ENCODE results near the gene PGM2.
"Not testable (repeated sequence)": the region's sequence is repeated elsewhere in the genome, so short reads cannot be mapped to it uniquely, and the experiment has no call there.

The PGM2 gene

DNA sequence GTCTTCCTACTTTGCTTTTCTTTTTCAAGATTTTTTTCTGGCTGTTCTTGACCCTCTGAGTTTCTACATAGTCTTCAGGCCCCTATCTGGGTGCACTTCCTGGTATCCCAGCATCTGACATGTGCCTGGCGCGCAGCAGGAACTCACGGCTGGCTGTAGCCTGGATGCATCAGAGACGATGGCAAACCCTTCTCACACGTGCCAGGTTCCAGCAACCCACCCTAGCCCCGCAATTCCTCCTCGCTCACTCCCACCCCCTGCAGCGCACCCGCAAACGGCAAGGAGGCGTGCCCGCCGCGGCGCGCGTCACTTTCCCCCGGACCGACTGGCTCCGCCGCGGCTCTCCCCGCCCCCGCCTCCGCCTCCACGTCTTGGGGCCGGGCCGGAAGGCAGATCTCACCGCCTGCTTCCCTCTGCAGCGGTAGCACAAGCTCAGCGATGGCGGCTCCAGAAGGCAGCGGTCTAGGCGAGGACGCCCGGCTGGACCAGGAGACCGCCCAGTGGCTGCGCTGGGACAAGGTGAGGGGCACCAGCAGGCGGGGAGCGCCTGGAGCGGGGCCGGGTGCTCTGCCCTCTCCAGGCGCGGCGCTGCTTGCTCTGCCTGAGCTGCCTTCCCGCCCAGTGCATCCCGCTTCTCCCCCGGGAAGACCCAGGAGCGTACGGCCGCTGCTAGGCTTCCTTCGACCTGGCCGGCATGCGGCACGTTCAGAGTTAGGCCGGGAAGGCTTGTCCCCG lies at the start of gene PGM2:
Gene PGM2 (plus strand): TSS at position 392 of the 735 bp plus-strand sequence. CDS start 47 bp downstream, at position 439.
- peak; percentile 85 to 90 (median 89) for DNase-seq (ENCODE audit: low read depth in 3 of 3)

DNA sequence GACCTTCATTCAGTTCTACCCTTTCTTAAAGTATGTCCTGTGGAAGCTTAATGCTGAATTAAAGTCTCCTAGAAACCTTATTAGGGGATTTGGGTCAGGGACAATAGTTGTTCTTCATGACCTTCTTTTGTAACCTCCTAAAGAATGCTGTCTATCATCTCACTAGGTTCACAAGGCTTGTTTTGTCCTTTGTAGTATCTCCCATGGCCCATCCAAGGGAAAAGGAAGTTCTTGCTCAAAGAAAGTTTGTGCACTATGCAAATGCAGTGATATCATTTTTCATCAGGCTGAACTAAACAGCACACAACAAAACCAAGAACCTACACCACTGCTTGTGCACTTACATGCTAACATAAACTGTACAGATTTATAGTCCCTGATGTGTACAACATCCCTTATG lies 46.6 kb upstream of the PGM2 start:
- no peak for DNase-seq (ENCODE audit: low read depth in 3 of 3)

DNA sequence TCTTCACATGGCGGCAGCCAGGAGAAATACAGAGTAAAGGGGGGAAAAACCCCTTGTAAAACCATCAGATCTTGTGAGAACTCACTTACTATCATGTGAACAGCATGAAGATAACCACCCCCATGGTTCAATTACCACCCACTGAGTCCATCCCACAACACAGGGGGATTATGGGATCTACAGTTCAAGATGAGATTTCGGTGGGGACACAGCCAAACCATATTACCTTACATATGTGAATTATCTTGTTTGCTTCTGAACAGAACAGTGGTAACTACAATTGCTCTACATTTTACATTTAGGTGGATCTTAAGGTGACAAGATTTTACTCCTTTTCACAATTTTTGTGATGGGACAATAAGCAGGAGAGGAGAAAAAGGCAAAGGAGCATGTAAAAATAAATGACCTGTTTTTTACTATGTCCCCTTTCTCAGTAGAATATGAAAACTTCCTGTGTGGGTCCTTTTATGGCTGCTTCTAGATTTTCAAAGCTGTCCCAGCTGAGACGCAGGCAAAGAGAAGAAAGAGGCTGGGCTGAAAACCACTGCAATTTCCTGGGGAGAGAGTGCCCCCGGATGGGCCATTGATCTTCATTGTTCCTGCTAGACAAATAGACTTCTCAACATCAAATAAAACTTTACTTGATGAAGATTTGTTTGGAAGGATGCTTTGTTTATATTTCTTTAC lies 45.9 kb upstream of the PGM2 start:
- peak in 2 of 3 experiments; percentile 8 to 30 for DNase-seq (ENCODE audit: low read depth in 3 of 3)

DNA sequence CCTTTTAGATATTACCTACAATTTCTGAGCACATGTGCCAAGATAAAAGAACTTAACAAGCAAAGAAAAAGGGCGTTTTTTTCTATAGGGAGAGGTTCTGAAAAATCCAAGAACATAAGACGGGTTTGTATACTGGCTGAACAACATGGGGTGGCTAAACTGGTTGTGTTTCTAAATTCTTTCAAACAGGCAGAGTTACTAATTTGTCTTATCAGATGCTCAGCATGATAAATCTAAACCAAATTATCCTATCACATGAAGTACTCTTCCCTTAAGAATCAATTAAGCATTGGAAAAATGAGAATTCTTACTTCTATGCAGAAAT lies 45.4 kb upstream of the PGM2 start:
- DNase-seq (ENCODE audit: low read depth in 3 of 3) = no peak

DNA sequence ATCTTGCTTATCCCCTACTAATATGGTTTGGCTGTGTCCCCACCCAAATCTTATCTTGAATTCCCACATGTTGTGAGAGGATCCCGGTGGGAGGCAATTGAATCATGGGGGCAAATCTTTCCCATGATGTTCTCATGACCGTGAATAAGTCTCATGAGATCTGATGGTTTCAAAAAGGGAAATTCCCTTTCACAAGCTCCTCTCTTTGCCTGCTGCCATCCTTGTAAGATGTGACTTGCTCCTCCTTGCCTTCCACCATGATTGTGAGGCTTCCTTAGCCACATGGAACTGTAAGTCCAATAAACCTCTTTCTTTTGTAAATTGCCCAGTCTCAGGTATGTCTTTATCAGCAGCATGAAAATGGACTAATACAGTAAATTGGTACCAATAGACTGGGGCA lies 40.2 kb upstream of the PGM2 start:
- not testable (repeated sequence) for DNase-seq (ENCODE audit: low read depth in 3 of 3)

DNA sequence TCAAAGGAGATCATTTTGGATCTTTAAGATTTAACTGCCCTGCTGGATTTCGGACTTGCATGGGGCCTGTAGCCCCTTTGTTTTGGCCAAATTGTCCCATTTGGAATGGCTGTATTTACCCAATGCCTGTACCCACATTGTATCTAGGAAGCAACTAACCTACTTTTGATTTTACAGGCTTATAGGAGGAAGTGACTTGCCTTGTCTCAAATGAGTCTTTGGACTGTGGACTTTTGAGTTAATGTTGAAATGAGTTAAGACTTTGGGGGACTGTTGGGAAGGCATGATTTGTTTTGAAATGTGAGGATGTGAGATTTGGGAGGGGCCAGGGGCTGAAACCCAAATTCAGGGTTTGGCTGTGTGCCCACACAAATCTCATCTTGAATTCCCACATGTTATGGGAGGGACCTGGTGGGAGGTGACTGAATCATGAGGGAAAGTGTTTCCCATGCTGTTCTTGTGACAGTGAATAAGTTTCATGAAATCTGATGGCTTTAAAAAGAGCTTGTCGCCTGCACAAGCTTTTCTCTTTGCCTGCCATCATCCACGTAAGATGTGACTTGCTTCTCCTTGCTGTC lies 38.5 kb upstream of the PGM2 start:
- DNase-seq (ENCODE audit: low read depth in 3 of 3) = not testable (repeated sequence)

DNA sequence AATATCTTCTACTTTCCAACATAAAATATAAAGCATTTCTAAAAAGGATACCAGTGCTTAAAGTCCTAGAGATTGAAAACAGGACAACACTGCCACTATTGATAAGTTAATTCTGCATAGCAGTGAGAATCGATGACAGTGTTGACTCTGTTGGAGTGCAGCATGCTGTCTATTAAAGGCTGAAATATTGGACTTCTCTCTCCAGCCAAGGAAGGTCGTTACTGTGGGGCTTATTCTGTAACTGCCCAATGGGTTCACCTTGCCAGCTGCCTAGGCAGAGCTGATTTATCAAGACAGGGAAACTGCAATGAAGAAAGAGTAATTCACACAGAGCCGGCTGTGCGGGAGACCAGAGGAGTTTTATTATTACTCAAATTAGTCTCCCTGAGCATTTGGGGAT lies 37.7 kb upstream of the PGM2 start:
- no peak for DNase-seq (ENCODE audit: low read depth in 3 of 3)

DNA sequence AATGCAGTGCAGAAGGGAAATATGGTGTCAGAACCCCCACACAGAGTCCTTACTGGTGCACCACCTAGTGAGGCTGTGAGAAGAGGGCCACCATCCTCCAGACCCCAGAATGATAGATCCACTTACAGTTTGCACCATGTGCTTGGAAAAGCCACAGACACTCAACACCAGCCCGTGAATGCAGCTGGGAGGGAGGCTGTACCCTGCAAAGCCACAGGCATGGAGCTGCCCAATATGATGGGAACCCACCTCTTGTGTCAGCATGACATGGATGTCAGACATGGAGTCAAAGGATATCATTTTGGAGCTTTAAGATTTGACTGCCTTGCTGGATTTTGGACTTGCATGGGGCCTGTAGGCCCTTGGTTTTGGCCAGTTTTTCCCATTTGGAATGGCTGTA lies 34.2 kb upstream of the PGM2 start:
- DNase-seq (ENCODE audit: low read depth in 3 of 3) = no peak

DNA sequence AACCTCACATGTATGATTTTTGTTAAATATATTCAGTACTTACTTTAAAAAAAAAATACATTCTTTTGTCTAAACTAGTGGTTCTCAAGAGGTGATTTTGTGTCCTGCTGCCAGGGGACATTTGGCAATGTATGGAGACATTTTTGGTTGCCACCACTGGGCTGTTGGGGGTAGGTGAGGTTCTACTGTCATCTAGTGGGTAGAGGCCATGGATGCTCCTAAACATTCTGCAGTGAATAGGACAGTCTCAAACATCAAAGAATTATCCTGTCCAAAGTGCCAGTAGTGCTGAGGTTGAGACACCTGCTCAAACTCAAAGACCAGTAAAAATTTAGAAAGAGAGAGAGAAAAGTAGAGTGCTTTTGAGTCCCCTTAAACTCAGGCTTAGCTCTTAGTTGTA lies 32.9 kb upstream of the PGM2 start:
- DNase-seq (ENCODE audit: low read depth in 3 of 3) = no peak

DNA sequence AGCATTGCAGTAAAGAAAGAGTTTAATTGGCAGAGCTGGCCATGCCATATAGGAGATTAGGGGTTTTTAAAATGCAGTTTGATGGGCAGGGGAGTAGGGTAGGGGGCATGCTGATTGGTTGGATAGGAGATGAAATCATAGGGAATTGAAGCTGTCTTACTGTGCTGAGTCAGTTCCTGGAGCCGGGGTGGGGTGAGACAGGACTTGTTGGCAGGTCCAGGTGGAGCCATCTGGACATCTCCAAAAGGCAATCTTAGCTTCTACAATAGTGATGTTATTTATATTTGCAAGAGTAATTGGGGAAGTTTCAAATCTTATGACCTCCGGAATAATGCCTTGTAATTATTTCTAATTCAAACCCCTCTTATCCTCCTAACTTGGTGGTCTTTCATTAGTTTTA lies 32.4 kb upstream of the PGM2 start:
- no peak for DNase-seq (ENCODE audit: low read depth in 3 of 3)

DNA sequence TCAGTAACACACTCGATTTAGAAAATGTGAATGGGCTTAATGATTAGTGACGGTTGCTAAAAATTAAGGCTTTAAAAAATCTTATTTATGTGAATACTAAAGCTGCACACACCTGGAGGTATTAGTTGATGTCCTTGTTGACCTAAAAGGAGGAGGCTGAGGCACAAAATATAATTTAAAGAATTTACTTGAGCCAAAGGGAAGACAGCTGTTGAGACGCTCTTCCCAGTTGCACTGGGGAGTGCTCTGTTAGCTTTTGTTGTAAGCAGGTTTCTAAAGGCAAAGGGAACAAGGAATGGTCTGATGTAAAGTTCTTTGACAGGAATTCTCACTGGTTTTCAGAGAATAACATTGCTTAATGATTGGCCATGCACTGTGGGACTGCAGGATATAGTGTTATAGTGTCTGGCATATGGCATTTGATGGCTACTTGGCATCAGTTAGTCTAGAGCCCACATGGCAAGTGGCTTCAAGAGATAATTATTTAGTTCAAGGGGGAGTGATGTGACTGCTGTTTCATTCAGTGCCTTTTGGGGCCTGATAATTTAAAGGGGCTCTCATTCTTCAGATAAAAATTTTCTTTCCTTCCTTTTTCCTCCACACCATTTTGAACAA lies 30.8 kb upstream of the PGM2 start:
- no peak for DNase-seq (ENCODE audit: low read depth in 3 of 3)

DNA sequence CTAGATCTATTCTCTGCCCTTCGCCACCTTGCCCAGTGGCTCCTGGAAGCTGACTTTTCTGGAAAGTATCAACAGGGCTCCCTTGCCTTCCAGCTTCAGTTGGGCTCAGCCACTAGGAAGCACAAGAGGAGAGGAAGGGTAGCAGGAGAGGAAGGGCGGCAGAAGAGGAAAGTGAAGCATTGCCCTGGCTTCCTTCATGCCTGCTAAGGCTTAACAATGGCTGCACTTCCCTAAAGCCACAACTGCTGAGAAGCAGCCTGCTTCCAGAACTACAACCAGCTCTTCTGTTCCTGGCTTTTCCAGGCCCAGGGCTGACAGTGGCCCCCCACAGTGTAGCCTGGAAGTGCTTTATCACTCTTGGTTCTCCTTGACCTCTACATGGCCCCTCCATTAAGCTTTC lies 29.1 kb upstream of the PGM2 start:
- DNase-seq (ENCODE audit: low read depth in 3 of 3) = no peak

DNA sequence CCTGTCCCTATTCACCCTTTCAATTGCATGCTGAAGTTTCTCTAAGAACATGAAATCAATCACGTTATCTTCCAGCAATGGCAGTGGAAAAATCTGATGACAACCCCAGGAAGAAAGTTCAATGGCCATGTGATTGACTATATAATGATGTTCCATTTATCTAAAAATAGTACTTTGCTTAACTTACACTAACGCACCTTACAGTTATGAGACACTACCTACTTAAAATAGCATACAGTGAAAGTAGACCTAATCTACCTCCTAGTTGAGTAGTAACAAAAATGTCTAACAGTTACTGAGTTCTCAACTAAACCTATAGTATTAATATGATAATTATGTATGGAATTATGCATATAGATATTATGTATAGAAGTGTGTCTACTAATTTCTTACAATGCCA lies 28.6 kb upstream of the PGM2 start:
- DNase-seq (ENCODE audit: low read depth in 3 of 3) = no peak

DNA sequence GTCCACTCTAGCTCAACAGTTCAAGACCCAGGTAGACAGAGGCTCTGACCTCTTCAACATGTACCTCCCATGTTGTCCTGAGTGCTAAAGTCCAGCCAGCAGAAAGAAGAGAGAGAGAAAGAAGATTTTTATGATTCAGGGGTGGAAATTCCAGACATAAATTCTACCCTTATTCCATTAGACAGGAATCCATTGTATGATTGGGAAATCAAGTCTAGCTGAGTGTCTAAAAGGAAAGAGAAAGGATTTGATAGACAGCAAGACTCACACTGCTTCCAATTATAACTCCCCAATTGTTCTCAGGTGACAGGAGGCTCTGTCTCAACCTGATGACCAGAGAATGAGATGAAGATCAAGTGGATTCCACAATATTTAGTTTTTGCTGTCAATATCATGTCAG lies 27.9 kb upstream of the PGM2 start:
- DNase-seq (ENCODE audit: low read depth in 3 of 3) = no peak

DNA sequence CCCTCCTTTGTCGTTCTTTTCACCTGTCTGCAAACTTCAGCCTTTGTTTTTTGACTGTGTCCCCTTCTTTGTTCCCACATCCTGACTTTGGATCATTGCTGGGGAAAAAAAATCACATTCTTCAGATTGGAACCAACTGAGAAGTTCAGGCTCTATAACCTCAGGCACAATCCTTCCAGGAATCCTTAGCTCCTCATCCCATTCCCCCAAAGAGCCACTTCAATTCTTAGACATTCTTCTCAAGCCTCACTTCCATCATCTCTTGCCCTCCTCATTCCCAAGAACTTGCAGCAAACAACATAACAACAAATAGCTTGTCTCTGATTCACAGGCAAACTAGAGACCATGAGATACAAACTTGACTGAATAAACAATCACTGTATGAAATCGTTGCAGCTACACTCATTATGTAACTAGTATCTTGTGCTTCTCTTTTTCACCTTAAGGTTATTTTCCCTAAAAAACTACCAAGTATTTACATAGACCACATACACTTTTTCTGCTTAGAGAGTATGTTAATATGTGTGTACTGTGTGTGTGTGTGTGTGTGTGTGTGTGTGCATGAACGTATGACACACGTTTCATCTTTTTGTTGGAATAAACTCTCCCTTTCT lies 26.4 kb upstream of the PGM2 start:
- DNase-seq (ENCODE audit: low read depth in 3 of 3) = no peak

DNA sequence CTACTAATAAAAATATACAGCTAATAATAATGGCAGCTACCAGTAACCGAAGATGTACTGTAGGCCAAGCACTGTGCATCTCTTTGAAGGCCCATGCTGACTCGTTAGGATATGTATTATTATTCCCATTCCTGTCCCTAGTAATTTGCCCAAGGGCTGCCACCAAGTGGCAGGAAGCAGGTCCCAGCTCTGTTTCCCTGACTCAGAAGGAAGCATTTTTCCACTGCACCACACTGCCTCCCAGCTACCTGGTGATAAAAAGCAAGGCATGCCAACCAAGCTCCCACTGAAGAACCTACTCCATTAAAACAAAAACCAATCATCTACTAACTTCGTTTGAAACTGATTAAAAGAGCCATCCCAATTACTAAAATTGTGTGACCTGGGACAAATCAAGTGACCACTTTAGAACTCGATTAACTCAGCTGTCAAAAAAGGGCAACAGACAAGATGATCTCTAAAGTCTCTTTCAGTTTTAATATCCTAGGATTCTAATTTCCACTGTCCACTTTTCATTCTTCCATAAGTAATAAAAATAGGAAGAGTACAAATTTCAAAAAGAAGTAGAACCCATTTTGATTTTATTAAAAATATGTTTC lies 24.3 kb upstream of the PGM2 start:
- DNase-seq (ENCODE audit: low read depth in 3 of 3) = no peak

DNA sequence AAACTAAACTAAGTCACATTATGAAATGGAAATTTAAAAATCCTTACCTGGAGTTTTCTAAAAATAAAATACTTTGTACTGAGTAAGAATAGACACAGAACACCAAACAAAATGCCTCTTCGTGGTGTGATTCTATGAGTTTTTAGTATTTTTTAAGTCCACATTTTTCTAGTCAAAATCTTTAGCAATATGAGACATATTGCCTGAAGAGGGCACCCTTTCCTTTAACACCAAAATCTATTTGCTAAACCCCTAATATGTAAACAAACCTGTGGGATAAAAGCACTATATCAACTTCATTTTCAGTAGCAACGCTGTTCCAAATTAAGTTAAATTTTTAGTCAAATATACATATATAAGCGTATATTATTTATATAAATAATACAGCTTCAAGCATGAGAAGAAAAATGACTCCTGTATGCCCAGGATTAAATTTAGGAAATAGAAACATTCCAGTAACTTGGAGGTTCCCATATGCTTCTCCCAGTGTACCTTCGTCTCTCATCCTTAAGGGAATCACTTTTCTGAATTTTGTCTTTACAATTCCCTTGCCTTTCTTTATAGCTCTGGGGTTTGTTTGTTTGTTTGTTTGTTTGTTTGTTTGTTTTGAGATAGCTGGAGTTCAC lies 23.0 kb upstream of the PGM2 start:
- DNase-seq (ENCODE audit: low read depth in 3 of 3) = no peak

DNA sequence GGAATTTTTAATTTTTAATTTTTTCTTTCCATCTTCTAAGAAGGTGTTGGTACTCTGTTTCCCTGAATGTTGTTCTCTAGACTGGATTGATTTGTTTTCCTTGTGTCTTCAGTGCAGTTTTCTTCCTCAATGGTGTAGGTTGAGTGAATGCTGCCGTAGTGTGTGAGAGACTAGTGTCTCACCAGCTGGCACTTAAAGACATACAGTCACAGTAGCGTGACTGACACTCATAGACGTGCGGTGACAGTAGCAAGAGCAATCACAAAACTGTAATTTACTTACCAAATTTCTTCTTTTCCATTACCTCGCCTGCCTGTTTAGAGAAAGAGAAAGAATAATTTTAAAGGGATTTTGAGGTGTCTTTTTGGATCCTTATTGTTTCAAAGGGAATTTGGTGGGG lies 21.4 kb upstream of the PGM2 start:
- no peak for DNase-seq (ENCODE audit: low read depth in 3 of 3)

DNA sequence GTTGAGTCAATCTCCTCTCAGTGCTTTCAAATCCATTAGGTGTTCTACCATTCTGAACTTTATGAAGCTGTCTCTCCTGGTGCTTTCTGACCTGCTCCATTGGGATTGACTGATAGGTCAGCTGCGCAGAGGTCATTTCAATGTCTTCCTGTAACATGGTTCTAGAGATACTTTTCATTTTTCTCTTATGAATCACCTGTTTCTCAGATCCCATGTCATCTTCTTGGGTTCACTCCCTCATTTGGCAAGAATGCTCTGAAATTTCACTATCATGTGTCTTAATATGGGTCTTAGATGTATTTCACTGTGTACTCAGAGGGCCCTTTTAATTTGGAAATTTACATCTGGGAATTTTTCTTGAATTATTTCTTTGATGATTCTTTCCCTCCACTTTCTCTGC lies 13.8 kb upstream of the PGM2 start:
- no peak for DNase-seq (ENCODE audit: low read depth in 3 of 3)

DNA sequence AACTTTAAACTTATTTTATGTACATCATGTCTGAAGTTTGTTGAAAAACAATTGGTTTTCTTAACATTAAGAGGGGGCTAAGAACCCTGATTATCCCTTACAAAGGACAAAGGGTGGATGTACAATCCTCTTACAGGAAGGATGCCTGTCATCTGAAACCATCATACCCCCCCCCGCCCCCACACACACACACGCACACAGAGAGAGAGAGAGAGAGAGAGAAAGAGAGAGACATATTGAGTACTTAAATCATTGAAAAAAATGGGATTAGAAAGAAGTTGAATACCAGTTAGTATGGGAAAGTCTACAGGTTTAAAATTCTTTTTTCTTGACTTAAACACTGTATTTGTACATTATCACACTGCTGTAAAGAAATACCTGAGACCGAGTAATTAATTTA lies 10.9 kb upstream of the PGM2 start:
- DNase-seq (ENCODE audit: low read depth in 3 of 3) = no peak

DNA sequence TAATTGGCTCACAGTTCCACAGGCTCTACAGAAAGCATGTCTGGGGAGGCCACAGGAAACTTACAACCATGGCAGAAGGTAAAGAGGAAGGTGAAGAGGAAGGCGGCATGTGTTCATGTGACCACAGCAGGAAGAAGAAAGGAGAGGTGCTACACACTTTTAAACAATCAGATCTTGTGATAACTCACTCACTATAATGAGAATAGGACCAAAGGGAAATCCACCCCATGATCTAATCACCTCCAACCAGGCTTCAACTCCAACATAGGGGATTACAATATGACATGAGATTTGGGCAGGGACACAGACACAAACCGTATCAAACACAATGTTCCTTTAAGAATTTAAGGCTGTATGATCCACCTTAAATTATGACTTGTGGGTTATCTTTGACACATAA lies 10.5 kb upstream of the PGM2 start:
- DNase-seq (ENCODE audit: low read depth in 3 of 3) = no peak

DNA sequence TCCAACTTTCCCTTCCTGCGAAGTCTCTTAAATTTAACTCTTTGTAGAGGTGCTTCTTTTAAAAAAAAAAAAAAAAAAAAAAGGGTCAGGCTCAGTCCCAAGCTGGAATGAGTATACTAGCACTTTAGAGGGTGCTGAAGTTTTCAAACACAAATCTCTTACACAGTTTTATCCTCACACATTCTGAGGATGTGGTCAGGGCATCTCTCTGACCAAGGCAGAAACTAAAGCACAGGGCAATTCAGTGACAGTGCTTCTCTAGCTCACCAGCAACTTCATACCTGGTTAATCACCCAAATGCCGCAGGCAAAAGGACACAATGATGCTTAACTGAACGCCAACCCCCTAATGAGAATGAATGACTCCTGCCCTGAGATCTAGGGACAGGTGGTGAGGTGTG lies 9.8 kb upstream of the PGM2 start:
- DNase-seq (ENCODE audit: low read depth in 3 of 3) = no peak
